NT2/D1 (cell line): ENCODE results near the gene NDUFS5.

Experiments used
- SUZ12 ChIP-seq: IDR thresholded peaks from 2 replicates; pipeline ENCODE4 v1.6.1; 2011; ENCODE audit not compliant: insufficient read length, insufficient read depth; ENCODE audit errors: extremely low read depth
- YY1 ChIP-seq: IDR thresholded peaks from 2 replicates; pipeline ENCODE4 v1.6.1; 2011; ENCODE audit not compliant: insufficient read length, insufficient read depth

- TF ChIP-seq YY1 (no peak), SUZ12 (no peak)
Measured at GRCh38 chr1:39063775-39064174, 37.6 kb downstream of the NDUFS5 start.
